GM23338 (cell line): ENCODE data around the gene EHD4. TPM values are rescaled to one million over a fixed set of nuclear protein-coding genes. Genes with fewer than 3 reads are reported as not detected.

Source experiments
- ATAC-seq: fragments of 200-7000 bp; cut with Tn5 transposase; 3 replicates; pipeline ENCODE4 v1.9.1; 2020
- DNase-seq: peaks from one replicate; pipeline ENCODE4 v3.0.0-alpha.2; 2015; ENCODE audit warnings: low spot score
- H2AFZ ChIP-seq: fragments of 200-600 bp; sonication (generic); 2 replicates; pipeline ENCODE4 v1.8.0; 2016; ENCODE audit warnings: antibody characterized with exemption, mild to moderate bottlenecking, moderate library complexity
- H3F3A ChIP-seq: fragments of 200-600 bp; sonication (generic); replicated peaks from 2 replicates; pipeline ENCODE4 v1.8.0; 2017; ENCODE audit warnings: antibody characterized with exemption, mixed run types, low read depth
- H3K27ac ChIP-seq: fragments of 200-600 bp; sonication (generic); 2 replicates; pipeline ENCODE4 v1.6.1; 2016; ENCODE audit warnings: low read depth
- H3K27me3 ChIP-seq: fragments of 200-600 bp; sonication (generic); 2 replicates; pipeline ENCODE4 v1.8.0; 2016; ENCODE audit warnings: mild to moderate bottlenecking, mixed run types, moderate library complexity; ENCODE audit not compliant: insufficient read depth
- H3K36me3 ChIP-seq: fragments of 200-600 bp; sonication (generic); 2 replicates; pipeline ENCODE4 v1.8.0; 2016; ENCODE audit warnings: mild to moderate bottlenecking; ENCODE audit not compliant: insufficient read depth
- H3K4me1 ChIP-seq: fragments of 200-600 bp; sonication (generic); 2 replicates; pipeline ENCODE4 v1.8.0; 2016; ENCODE audit warnings: mild to moderate bottlenecking, moderate library complexity; ENCODE audit not compliant: insufficient read depth
- H3K4me2 ChIP-seq: fragments of 200-600 bp; sonication (generic); 2 replicates; pipeline ENCODE4 v1.7.1; 2017; ENCODE audit warnings: mixed run types
- H3K4me3 ChIP-seq: fragments of 200-600 bp; sonication (generic); 2 replicates; pipeline ENCODE4 v1.6.1; 2016; ENCODE audit warnings: mixed run types
- H3K79me2 ChIP-seq: fragments of 200-600 bp; sonication (generic); replicated peaks from 2 replicates; pipeline ENCODE4 v1.8.0; 2017; ENCODE audit warnings: mild to moderate bottlenecking; ENCODE audit not compliant: insufficient read depth
- H3K9me2 ChIP-seq: fragments of 200-600 bp; sonication (generic); 2 replicates; pipeline ENCODE4 v1.8.0; 2017; ENCODE audit not compliant: insufficient read depth
- H4K20me1 ChIP-seq: fragments of 200-600 bp; sonication (generic); replicated peaks from 2 replicates; pipeline ENCODE4 v1.8.0; 2017; ENCODE audit warnings: mild to moderate bottlenecking; ENCODE audit not compliant: insufficient read depth
- H3K27ac Mint-ChIP-seq: 2 replicates; pipeline ENCODE4 v1.8.0; 2020; ENCODE audit warnings: inconsistent platforms, mild to moderate bottlenecking, moderate library complexity, mixed read lengths
- H3K27me3 Mint-ChIP-seq: 3 replicates; pipeline ENCODE4 v1.8.0; 2022; ENCODE audit warnings: low read depth, mild to moderate bottlenecking, moderate library complexity, mixed read lengths, inconsistent platforms; ENCODE audit not compliant: insufficient read depth, poor library complexity
- H3K36me3 Mint-ChIP-seq: 3 replicates; pipeline ENCODE4 v1.8.0; 2021; ENCODE audit warnings: low read depth, mild to moderate bottlenecking, inconsistent platforms, moderate library complexity, mixed read lengths
- H3K4me1 Mint-ChIP-seq: 3 replicates; pipeline ENCODE4 v1.8.0; 2020; ENCODE audit warnings: mild to moderate bottlenecking, inconsistent platforms, mixed read lengths
- H3K4me3 Mint-ChIP-seq: 3 replicates; pipeline ENCODE4 v1.8.0; 2021; ENCODE audit warnings: moderate library complexity, mild to moderate bottlenecking, inconsistent platforms, mixed read lengths
- H3K9me3 Mint-ChIP-seq: 3 replicates; pipeline ENCODE4 v1.8.0; 2020; ENCODE audit warnings: moderate library complexity, mild to moderate bottlenecking, inconsistent platforms, mixed read lengths
- CTCF ChIP-seq, 2 experiments: fragments of 200-600 bp in 1 of 2; sonication (generic) in 1 of 2; conservative IDR thresholded peaks; 2 replicates each; pipeline versions ENCODE4 v1.5.1 to v1.6.1; 2016 to 2017; ENCODE audit warnings: antibody characterized with exemption in 2 of 2, low read depth in 2 of 2, mild to moderate bottlenecking in 2 of 2, moderate library complexity in 1 of 2
- EZH2 ChIP-seq: fragments of 200-600 bp; sonication (generic); IDR thresholded peaks from one replicate; pipeline ENCODE4 v1.8.0; 2017; ENCODE audit warnings: antibody characterized with exemption, mild to moderate bottlenecking, low read depth; ENCODE audit not compliant: unreplicated experiment
- EZH2phosphoT487 ChIP-seq: fragments of 200-600 bp; sonication (generic); IDR thresholded peaks from one replicate; pipeline ENCODE4 v1.8.1; 2018; ENCODE audit warnings: antibody characterized with exemption; ENCODE audit not compliant: unreplicated experiment
- polyA plus RNA-seq: library from polyadenylated mRNA; unstranded; fragments of >200 nt; fragmentation: Nextera tagmentation; extraction: Ambion mirVana; gene quantifications from 2 replicates; pipeline ENCODE4 v1.2.1, GENCODE V29; 2016
- total RNA-seq: library from RNA; depleted of rRNA; stranded (reverse); fragments of >200 nt; shearing (Covaris generic); gene quantifications from 2 replicates; pipeline ENCODE4 v1.2.3, GENCODE V29; 2014
- TF ChIP-seq, protein P1 (sequence below): fragments of 250-450 bp; sonication (Bioruptor Pico); IDR thresholded peaks from 2 replicates; pipeline ENCODE4 v1.5.0; 2020; ENCODE audit warnings: mild to moderate bottlenecking, moderate library complexity

Gene EHD4
- total and polyA plus RNA-seq, 2 experiments from 2014 or later: 13.0 to 31.0 TPM

- no peak for TF ChIP-seq CTCF (conservative IDR thresholded peaks at IDR 0.05; ENCODE audit: low read depth in 2 of 2)
- no peak for TF ChIP-seq EZH2phosphoT487
- TF ChIP-seq, protein P1, sequence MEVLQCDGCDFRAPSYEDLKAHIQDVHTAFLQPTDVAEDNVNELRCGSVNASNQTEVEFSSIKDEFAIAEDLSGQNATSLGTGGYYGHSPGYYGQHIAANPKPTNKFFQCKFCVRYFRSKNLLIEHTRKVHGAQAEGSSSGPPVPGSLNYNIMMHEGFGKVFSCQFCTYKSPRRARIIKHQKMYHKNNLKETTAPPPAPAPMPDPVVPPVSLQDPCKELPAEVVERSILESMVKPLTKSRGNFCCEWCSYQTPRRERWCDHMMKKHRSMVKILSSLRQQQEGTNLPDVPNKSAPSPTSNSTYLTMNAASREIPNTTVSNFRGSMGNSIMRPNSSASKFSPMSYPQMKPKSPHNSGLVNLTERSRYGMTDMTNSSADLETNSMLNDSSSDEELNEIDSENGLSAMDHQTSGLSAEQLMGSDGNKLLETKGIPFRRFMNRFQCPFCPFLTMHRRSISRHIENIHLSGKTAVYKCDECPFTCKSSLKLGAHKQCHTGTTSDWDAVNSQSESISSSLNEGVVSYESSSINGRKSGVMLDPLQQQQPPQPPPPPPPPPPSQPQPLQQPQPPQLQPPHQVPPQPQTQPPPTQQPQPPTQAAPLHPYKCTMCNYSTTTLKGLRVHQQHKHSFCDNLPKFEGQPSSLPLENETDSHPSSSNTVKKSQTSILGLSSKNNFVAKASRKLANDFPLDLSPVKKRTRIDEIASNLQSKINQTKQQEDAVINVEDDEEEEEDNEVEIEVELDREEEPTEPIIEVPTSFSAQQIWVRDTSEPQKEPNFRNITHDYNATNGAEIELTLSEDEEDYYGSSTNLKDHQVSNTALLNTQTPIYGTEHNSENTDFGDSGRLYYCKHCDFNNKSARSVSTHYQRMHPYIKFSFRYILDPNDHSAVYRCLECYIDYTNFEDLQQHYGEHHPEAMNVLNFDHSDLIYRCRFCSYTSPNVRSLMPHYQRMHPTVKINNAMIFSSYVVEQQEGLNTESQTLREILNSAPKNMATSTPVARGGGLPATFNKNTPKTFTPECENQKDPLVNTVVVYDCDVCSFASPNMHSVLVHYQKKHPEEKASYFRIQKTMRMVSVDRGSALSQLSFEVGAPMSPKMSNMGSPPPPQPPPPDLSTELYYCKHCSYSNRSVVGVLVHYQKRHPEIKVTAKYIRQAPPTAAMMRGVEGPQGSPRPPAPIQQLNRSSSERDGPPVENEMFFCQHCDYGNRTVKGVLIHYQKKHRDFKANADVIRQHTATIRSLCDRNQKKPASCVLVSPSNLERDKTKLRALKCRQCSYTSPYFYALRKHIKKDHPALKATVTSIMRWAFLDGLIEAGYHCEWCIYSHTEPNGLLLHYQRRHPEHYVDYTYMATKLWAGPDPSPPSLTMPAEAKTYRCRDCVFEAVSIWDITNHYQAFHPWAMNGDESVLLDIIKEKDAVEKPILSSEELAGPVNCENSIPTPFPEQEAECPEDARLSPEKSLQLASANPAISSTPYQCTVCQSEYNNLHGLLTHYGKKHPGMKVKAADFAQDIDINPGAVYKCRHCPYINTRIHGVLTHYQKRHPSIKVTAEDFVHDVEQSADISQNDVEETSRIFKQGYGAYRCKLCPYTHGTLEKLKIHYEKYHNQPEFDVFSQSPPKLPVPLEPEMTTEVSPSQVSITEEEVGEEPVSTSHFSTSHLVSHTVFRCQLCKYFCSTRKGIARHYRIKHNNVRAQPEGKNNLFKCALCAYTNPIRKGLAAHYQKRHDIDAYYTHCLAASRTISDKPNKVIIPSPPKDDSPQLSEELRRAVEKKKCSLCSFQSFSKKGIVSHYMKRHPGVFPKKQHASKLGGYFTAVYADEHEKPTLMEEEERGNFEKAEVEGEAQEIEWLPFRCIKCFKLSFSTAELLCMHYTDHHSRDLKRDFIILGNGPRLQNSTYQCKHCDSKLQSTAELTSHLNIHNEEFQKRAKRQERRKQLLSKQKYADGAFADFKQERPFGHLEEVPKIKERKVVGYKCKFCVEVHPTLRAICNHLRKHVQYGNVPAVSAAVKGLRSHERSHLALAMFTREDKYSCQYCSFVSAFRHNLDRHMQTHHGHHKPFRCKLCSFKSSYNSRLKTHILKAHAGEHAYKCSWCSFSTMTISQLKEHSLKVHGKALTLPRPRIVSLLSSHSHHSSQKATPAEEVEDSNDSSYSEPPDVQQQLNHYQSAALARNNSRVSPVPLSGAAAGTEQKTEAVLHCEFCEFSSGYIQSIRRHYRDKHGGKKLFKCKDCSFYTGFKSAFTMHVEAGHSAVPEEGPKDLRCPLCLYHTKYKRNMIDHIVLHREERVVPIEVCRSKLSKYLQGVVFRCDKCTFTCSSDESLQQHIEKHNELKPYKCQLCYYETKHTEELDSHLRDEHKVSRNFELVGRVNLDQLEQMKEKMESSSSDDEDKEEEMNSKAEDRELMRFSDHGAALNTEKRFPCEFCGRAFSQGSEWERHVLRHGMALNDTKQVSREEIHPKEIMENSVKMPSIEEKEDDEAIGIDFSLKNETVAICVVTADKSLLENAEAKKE: no peak
- no peak for TF ChIP-seq EZH2
- no peak for ATAC-seq
- Mint-ChIP-seq H3K36me3 (peaks cover 2% of the 10 kb centered on the region; the same call in 2 of the 3 replicates), H3K4me3 (no peak overlapping the region), H3K4me1 (peaks cover 49% of the 10 kb centered on the region), H3K9me3 (no peaks in the 10 kb centered on the region), H3K27me3 (peaks cover 12% of the 10 kb centered on the region), H3K27ac (no peak overlapping the region)
- Histone ChIP-seq H3K4me1 (peaks cover 16% of the 10 kb centered on the region), H3K9me2 (no peaks in the 10 kb centered on the region), H3K27ac (no peak overlapping the region), H3K79me2 (peaks cover 9% of the 10 kb centered on the region; the same call in 1 of the 2 replicates), H2AFZ (no peak overlapping the region), H3F3A (0 out of 2 replicates have a peak, but pooled peaks cover 4% of the 10 kb centered on the region), H3K4me2 (no peak overlapping the region), H3K27me3 (no peaks in the 10 kb centered on the region), H3K36me3 (0 out of 2 replicates have a peak, but pooled peaks cover 4% of the 10 kb centered on the region), H4K20me1 (peaks cover 13% of the 10 kb centered on the region), H3K4me3 (no peak overlapping the region)
- no peak for DNase-seq
Observed at GRCh38 chr15:41930221-41930866, 42.0 kb downstream of the EHD4 start.
